Measurements from ENCODE around the gene AFF3.

- TF ChIP-seq CTCF (IDR thresholded peaks at IDR 0.05; ENCODE audit: low read length), result no peak
- no peak for TF ChIP-seq EZH2 (IDR thresholded peaks at IDR 0.05; ENCODE audit: borderline replicate concordance, low read length)
Measured at GRCh38 chr2:100182494-100183361, 40.3 kb upstream of the AFF3 start.

Data from OCI-LY1 (cell line).